ENCODE measurements around the gene SYNE1.
"Not testable (repeated sequence)": the region's sequence is repeated elsewhere in the genome, so short reads cannot be mapped to it uniquely, and the experiment has no call there.

Gene SYNE1

DNA sequence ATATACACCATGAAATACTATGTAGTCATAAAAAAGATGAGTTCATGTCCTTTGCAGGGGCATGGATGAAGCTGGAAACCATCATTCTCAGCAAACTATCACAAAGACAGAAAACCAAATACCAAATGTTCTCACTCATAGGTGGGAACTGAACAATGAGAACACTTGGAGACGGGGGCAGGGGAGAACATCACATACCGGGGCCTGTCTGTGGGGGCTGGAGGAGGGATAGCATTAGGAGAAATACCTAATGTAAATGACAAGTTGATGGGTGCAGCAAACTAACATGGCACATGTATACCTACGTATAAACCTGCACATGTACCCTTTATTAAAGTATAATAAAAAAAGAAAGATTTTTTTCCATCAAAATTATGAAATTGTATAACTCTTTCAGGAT, 22.4 kb downstream of the SYNE1 start:
- DNase-seq (ENCODE audit: low read depth), result not testable (repeated sequence)

DNA sequence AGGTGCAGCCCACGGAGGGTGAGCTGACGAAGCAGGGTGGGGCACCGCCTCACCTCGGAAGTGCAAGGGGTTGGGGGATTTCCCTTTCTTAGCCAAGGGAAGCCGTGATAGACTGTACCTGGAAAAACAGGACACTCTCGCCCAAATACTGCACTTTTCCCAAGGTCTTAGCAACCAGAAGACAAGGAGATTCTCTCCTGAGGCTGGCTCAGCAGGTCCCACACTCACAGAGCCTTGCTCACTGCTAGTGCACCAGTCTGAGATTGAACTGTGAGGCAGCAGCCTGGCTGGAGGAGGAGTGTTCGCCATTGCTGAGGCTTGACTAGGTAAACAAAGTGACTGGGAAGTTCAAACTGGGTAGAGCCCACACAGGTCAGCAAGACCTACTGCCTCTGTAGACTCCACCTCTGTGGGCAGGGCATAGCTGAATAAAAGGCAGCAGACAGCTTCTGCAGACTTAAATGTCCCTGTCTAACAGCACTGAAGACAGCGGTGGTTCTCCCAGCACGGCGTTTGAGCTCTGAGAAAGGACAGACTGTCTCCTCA, 28.0 kb downstream of the SYNE1 start:
- no peak for DNase-seq (ENCODE audit: low read depth)

DNA sequence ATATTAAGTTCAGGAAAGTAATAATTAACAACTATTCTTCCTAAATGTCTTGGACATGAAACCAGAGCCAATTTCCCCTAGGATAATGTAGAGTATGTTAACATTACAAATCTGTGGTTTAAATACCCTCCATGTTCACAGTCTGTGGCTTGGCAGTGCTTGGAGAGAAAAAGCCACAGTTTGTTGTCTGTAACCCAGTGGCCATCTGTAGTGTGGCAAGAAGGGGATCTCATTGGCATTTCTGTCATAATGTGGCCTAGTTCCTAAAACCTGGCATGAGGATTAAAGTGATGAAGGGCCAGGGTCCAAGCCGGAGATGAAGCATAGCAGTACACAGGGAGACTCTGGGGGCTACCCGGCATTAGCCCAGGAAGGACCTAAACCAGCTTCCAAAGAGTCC, 31.2 kb downstream of the SYNE1 start:
- no peak for DNase-seq (ENCODE audit: low read depth)

GRCh38 chr6:152605342-152605741, 31.8 kb downstream of the SYNE1 start:
- DNase-seq (ENCODE audit: low read depth), result no peak

- DNase-seq (ENCODE audit: low read depth), result no peak
Measured at GRCh38 chr6:152603911-152604310, 33.3 kb downstream of the SYNE1 start.

DNA sequence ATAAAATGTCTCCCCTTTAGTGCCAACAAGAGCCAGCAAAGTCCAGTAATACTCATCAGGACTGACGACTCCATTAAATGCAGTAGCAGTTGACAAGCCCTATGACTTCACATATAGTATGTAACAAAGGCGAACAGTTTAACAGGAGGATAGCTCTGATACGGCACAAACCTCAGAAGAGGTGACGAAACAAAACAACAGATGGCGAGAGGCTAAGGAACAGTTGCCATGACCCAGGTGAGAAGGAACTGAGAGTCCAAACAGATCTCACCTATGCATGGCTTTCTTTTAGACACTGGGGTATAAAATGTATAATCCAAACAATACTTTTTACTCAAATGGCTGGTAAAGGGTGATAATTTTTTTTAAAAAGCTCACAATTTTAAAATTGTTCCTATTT, 37.1 kb downstream of the SYNE1 start:
- DNase-seq (ENCODE audit: low read depth), result no peak

DNA sequence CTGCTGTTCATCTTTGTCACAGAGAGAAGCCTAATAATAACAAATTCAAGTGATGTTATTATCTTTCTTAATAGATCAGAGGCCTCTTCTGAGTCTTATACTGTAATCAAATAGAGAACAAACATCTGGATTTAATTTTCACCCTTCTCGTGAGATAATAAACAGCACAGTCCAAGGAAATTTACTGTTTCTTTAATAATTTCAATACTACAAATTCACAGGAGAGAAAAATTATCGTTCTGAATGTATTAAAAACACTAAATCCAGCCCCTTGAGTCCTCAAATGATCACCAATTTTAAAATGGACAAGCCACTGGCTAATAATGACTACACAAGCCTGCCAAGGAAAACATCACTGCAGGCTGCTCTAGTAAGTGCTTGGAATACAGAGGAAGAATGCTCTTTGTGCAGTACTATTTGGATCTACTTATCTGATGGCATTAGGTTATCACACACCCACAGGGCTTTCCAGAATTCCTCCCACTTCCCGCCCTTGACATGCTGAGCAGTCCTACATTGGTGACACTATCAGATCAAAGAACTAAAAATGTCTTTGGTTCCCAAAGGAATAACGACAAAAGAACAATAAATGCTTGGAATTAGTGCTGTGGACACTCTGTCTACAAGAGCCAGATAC, 38.1 kb downstream of the SYNE1 start:
- DNase-seq (ENCODE audit: low read depth), result no peak

- no peak for DNase-seq (ENCODE audit: low read depth)
Measured at GRCh38 chr6:152598421-152598820, 38.7 kb downstream of the SYNE1 start.

DNA sequence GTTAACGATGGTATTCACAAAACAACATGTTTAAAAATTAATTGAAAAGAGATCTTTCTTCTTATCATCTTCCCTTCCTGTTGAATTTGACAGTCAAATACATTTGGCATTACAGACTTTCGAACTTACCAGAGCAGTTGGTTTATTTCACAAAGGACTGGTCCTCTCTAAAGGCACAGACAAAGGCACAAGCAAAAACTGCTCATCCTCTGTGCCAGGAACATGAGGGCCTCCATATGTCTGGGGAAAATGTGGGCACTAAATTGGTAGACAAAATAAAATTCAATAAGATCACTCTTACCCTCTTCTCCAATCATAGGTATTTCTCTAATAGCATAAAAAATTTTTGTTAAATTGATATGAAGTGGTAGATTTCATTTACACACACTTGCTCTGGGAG, 40.4 kb downstream of the SYNE1 start:
- DNase-seq (ENCODE audit: low read depth), result no peak

- DNase-seq (ENCODE audit: low read depth), result no peak
Measured at GRCh38 chr6:152595499-152595898, 41.7 kb downstream of the SYNE1 start.

GRCh38 chr6:152594701-152595100, 42.5 kb downstream of the SYNE1 start:
- no peak for DNase-seq (ENCODE audit: low read depth)

- no peak for DNase-seq (ENCODE audit: low read depth)
Measured at GRCh38 chr6:152588456-152588855, 48.7 kb downstream of the SYNE1 start.

- no peak for DNase-seq (ENCODE audit: low read depth)
Measured at GRCh38 chr6:152587473-152587872, 49.7 kb downstream of the SYNE1 start.

GRCh38 chr6:152585236-152585635, 51.9 kb downstream of the SYNE1 start:
- DNase-seq (ENCODE audit: low read depth), result no peak

GRCh38 chr6:152583888-152584287, 53.3 kb downstream of the SYNE1 start:
- no peak for DNase-seq (ENCODE audit: low read depth)

DNA sequence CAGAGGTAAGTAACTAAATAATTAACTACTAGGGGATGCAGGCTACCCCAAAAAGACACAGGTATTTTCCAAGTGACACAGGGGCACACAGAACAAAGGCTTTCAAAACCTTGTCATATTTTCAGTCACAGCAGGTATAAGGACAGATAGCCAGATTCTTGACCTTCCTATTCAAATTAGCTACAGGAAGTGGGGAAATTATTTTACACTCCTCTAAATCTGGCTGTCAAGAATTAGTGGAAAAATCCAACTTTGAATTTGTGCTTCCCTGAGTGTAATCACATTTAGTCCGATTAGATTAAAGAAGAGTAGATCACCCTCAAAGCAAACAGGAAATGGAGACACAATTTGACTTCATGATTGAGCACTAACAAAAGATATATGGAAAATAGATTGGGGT, 60.6 kb downstream of the SYNE1 start:
- no peak for DNase-seq (ENCODE audit: low read depth)

DNA sequence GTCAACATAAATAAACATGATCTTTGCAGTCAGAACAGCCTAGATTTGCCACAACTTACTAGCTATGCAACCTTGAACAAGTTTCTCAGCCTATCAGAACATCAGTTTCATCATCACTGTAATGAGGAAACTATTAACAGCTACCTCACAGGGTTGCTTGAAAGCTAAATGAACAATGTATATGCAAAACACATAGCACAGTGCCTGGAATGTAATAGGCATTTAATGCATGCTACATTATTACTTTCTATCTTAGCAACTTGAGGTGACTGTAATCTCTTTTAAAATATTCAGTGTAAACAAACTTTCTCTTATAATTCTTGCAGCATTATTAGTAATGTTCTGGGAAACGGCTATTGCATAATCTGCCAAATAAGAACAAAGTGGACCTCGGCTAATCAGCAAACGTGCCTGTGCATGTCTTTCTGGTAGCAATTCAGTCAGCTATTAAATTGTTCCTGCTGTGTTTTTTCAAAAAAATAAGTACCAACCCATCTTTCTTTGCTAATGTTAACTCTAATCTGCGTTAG, 61.5 kb downstream of the SYNE1 start:
- DNase-seq (ENCODE audit: low read depth), result no peak

GRCh38 chr6:152575161-152575560, 62.0 kb downstream of the SYNE1 start:
- DNase-seq (ENCODE audit: low read depth), result no peak

DNA sequence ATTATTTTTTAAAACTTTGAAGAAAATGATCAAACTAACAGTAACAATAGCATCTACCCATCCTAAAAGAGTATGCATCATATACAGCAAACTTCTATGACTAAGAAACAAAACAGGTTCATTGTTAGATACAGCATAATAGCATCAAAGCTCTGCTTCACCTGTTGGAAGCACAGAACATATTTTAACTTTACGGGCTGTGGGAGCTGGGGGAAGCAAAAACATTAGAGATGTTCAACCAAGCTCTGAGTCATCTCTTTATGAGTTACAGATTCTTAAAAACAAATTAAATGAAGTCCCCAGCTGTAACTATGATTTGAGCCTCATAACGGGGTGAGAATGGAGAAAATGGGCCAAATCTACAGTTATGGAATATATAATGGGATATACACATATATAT, 63.4 kb downstream of the SYNE1 start:
- no peak for DNase-seq (ENCODE audit: low read depth)

DNA sequence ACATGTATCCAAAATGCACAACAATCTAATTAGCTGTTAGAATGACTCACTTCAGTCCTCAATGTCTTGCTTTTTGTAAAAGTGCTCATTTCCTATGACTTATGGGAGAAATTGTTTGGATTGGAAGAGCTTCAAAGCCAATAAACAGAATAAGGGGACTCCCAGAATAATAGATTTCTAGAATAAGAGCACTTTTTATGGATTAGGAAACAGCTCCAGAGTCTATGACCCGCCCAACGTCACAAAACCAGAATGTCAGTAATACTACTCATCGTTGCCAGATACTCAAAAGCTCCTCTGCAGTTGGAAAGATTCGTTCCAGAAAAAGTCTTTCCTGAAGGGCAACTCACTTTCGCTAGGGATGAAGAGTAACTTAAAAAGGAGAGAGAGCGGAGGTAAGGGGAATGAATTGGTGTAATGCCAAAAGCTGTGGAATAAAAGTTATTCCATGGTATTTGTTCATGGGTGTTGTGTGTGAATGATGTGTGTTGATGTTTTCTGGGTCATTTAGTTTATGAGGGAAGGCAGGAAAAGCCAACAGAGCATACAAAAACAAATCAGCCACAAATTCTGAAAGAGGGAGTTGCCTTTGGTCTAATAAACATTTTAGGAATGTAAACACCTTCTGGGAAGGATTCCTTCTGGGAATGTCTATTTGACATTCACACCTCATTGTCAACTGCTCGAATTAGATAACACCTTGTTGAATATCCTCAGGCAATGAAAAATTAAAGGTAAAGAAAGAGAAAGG, 64.6 kb downstream of the SYNE1 start:
- no peak for DNase-seq (ENCODE audit: low read depth)

- DNase-seq (ENCODE audit: low read depth), result no peak
Measured at GRCh38 chr6:152571943-152572337, 65.2 kb downstream of the SYNE1 start.

DNA sequence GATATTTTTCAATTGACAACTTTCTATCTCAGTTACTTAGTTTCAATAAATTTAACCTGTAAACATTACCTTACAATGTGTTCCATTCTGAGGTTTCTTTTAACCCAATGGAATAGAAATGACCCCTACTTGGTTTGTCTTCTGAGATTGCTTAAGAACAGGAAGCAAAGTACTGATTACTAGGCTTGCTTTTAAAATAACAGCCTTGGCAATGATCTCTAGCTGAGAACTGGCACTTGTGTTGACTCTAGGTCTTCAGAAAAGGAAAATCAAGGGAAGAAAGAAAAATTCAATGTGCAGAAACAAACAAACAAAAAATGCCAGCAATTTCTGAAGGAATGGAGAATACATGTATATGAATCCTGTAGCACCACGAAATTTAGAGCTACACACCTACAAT, 66.1 kb downstream of the SYNE1 start:
- DNase-seq (ENCODE audit: low read depth), result no peak

DNA sequence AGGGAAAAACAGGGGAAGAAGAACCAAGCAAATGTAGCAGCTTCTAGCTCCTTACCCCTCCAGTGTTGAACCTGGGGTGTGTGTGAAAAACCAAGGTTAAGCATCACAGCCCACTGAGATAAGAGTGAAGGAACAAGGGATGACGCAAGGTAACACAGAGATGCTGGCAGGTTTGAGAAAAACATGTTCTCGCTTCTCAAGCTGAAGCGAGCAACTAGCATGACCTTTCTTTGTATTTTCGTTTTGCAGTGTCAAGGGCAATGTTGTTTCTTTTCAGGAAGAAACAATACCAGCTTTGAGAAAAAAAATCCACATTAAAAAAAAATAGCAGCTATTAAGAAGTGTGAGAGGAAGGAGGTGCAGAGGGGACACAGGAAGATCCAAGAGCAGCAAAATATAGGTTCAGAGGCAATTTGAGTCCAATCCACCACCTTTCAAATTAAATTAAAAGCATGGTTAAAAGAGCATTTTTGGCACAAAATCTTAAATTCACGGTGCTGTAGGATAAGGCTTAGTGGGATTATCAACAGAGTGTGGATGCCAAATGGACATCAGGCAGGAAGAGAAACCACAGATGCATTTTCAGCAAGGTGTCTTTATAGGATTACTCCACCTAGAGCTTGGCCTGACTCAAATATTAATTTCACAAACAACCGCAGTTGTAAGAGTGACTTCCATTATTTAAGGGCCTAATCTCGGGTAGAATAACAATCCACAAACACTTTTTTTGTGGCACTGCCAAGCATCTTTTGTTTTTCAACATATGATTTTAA, 70.9 kb downstream of the SYNE1 start:
- DNase-seq (ENCODE audit: low read depth), result no peak

All from activated T-helper 1 cell treated with Interleukin-2 at 50 U/mL for 16 hours (primary cell).